ENCODE measurements around the gene ALCAM. TPM values are rescaled to one million over a fixed set of nuclear protein-coding genes. Genes with fewer than 3 reads are reported as not detected.

The ALCAM gene
- total and polyA plus RNA-seq, 2 donors (not counting 3 experiments of a cell fraction or from before 2014, with no cell fraction given): 46.3 to 118 TPM

DNA sequence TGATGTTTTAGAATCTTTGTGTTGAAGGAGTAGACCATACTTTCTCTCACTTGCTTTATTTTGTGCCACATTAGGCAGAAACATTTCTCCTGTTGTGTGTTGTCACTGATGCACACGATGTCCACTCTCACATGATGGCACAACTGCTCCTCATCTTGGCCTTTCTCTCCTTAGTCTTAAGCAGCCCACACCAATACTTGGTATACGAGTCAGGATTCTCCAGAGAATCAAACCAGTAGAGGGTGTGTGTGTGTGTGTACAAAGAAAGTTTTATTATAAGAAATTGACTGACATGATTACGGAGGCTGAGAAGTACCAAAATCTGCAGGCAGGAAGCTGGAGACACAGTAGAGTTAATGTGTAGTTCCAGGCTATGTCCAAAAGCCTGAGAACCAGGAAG, 187.1 kb downstream of the ALCAM start:
- H3K9me1 ChIP-seq (replicated peaks; ENCODE audit: control insufficient read depth, extremely low read depth, insufficient read depth, low read length): no peaks in the 10 kb centered on the region
- DNase-seq (ENCODE audit: low read depth, low spot score): no peak
- BruUV-seq (replicated peaks): no TSS peak
- no peaks in the 10 kb centered on the region for H4K20me1 ChIP-seq (replicated peaks; ENCODE audit: control insufficient read depth, extremely low read depth, insufficient read depth, low read length)
- ChIA-PET POLR2A (no interaction called here), CTCF (no interaction called here)
- dilution Hi-C loops (cut with MboI; ENCODE audit: extremely low pct_ligation_motif_present, low sequenced_read_pairs) (no loop called here), intact Hi-C loops (cut with micrococcal nuclease) (no loop called here)
- no peak overlapping the region for H3K27ac ChIP-seq (ENCODE audit: insufficient read depth, low read depth, low read length)
- H3K4me3 ChIP-seq (replicated peaks in 1 of 3; ENCODE audit: insufficient read depth in 1 of 3, low read depth in 1 of 3, low read length in 3 of 3): no peak overlapping the region
- no peak for FAIRE-seq
- H3K27me3 ChIP-seq (ENCODE audit: control insufficient read depth in 2 of 2, insufficient read depth in 2 of 2, low read length in 2 of 2): no peaks in the 10 kb centered on the region
- no peaks in the 10 kb centered on the region for H3K9me3 ChIP-seq (replicated peaks; ENCODE audit: control insufficient read depth, insufficient read depth, low read length)
- no peaks in the 10 kb centered on the region for H3K4me1 ChIP-seq (ENCODE audit: control insufficient read depth, extremely low read depth, insufficient read depth, low read length)
- no peak overlapping the region for H3K9ac ChIP-seq (replicated peaks; ENCODE audit: extremely low read depth, insufficient read depth, low read length)
- TF ChIP-seq POLR2A (IDR thresholded peaks at IDR 0.05; ENCODE audit: low read depth, low read length) (no peak), JUN (IDR thresholded peaks at IDR 0.05; ENCODE audit: borderline replicate concordance, insufficient read depth, insufficient read length, low read depth) (no peak), EZH2 (IDR thresholded peaks at IDR 0.05; ENCODE audit: borderline replicate concordance, low read depth, low read length, severe bottlenecking) (no peak), GATA2 (IDR thresholded peaks at IDR 0.05; ENCODE audit: insufficient read depth, insufficient read length, low read depth, low read length) (no peak), MYC (IDR thresholded peaks at IDR 0.05; ENCODE audit: low read depth, low read length) (no peak), FOS (IDR thresholded peaks at IDR 0.05; ENCODE audit: borderline replicate concordance, insufficient read depth, low read length) (no peak), POLR2AphosphoS5 (IDR thresholded peaks at IDR 0.05; ENCODE audit: insufficient read depth, low read depth, low read length) (no peak)
- TF ChIP-seq, protein P1, sequence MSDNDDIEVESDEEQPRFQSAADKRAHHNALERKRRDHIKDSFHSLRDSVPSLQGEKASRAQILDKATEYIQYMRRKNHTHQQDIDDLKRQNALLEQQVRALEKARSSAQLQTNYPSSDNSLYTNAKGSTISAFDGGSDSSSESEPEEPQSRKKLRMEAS (IDR thresholded peaks at IDR 0.05; ENCODE audit: insufficient read depth, insufficient read length): no peak
- TF ChIP-seq, protein P2, sequence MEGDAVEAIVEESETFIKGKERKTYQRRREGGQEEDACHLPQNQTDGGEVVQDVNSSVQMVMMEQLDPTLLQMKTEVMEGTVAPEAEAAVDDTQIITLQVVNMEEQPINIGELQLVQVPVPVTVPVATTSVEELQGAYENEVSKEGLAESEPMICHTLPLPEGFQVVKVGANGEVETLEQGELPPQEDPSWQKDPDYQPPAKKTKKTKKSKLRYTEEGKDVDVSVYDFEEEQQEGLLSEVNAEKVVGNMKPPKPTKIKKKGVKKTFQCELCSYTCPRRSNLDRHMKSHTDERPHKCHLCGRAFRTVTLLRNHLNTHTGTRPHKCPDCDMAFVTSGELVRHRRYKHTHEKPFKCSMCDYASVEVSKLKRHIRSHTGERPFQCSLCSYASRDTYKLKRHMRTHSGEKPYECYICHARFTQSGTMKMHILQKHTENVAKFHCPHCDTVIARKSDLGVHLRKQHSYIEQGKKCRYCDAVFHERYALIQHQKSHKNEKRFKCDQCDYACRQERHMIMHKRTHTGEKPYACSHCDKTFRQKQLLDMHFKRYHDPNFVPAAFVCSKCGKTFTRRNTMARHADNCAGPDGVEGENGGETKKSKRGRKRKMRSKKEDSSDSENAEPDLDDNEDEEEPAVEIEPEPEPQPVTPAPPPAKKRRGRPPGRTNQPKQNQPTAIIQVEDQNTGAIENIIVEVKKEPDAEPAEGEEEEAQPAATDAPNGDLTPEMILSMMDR (IDR thresholded peaks at IDR 0.05; ENCODE audit: extremely low read depth in 1 of 2, insufficient read depth in 1 of 2, low read depth in 1 of 2, low read length in 2 of 2): no peak
- peaks cover 2 to 10% of the 10 kb centered on the region in 2 experiments for H3K36me3 ChIP-seq (ENCODE audit: control insufficient read depth in 2 of 2, extremely low read depth in 1 of 2, insufficient read depth in 2 of 2, low read length in 2 of 2)
- no peaks in the 10 kb centered on the region for H3K79me2 ChIP-seq (ENCODE audit: control insufficient read depth, insufficient read depth, low read length)
- H3K4me2 ChIP-seq (ENCODE audit: insufficient read depth, low read length): no peak overlapping the region
- H2AFZ ChIP-seq (ENCODE audit: low read depth, low read length): no peak overlapping the region
